Jurkat, Clone E6-1 (cell line): Measurements from ENCODE around the gene PSMB7.

Experiments used
- DNase-seq: peaks from one replicate; pipeline ENCODE4 v3.0.0-alpha.2; 2011; ENCODE audit warnings: low read depth, low spot score
- H3K4me3 ChIP-seq: 2 replicates; pipeline ENCODE4 v1.5.1; 2011; ENCODE audit warnings: mild to moderate bottlenecking, low read length, control low read depth, moderate library complexity

Gene PSMB7

DNA sequence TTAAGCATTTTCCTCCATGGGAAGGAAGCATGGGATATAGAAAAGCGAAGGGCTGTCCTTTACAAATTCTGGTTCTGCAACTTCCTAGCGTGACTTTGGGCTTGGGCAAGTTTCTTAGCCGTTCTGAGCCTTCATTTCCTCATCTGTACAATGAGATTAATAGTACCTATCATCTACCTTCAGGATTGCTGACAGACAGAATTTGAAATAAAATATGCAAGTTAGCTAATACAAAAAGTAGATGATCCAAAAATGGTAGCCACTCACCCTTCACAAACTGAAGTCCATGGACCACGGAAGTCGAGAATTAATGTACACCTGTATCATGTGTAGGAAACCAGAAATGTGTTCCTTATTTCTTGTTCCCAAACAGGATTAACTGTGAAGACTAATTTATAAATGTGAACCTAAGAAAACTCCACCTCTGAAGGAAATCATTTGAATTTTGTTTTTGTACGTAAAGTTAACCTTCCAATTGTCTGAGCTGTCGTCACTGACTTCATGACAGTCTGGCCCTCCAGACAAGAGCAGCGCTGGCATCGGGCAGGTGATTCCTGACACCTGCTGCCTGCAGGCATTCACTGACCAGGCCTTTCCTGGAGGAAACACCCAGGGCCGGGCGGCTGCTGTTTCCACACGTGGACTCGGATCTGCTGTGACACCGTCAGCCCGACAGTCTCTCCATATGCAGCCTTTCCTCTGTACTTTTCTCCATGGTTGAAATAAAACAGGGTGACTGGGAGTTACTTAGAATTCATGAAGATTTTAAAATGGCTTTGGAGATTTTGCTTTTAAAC lies 63.4 kb downstream of the PSMB7 start:
- H3K4me3 ChIP-seq, result no peak overlapping the region
- no peak for DNase-seq

DNA sequence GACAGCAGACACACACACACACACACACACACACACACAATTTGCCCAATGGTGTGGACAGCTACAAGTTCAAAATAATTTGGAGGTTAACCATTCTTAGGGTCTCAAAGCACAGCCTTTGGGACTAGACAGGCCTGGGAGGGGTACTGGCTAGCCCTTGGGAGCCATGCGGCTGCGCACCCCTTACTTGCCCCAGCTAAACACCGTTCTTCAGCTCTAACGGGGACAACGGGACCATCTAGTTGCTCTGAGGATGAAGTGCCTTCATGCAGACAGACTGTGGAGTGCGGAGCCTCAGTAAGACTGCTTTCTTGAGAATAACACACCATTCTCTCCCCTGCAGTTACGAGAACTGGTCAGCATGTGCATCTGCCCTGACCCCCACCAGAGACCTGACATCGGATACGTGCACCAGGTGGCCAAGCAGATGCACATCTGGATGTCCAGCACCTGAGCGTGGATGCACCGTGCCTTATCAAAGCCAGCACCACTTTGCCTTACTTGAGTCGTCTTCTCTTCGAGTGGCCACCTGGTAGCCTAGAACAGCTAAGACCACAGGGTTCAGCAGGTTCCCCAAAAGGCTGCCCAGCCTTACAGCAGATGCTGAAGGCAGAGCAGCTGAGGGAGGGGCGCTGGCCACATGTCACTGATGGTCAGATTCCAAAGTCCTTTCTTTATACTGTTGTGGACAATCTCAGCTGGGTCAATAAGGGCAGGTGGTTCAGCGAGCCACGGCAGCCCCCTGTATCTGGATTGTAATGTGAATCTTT lies 64.6 kb downstream of the PSMB7 start:
- DNase-seq, result no peak

DNA sequence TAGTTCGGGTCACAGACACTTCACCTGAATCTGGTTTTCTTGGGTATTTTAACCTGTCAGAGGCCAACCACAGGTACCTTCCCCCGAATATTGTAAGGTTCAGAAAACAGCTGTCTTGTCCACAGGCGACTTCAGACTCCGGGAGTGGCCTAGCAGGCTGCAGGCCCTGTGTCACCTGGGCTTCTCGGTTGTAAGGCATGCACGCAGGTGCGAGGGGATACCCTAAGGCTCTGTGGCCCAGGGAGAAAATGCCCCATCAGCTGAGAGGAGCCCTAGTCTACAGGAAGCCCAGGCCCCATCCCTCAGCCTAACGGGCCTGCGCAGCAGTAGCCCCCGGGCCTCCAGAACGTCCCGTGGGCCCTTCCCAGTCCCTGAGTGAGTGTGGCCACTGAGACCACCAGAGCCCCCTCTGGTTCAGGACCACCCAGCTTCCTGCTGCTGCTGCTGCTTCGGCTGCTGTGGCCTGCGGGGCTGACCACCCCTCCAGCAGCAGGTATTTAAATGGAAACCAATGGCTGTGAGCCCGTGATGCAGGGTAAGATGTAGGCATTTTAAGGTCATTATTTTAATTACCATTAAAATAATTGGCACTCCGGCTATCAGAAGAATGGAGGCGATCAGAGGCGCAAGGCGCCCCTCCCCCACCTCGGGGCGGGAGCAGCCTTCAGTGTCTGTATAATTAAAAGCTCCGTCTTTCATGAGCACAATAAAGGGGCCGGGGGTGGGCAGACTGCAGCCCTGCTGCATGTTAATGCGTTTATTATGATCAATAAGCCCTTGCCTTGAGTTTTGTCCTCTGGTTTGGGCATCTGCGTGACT lies 65.4 kb downstream of the PSMB7 start:
- DNase-seq, result no peak
- no peak overlapping the region for H3K4me3 ChIP-seq

More for the DNA sequence above, 64.6 kb downstream of the PSMB7 start:
- no peak overlapping the region for H3K4me3 ChIP-seq

DNA sequence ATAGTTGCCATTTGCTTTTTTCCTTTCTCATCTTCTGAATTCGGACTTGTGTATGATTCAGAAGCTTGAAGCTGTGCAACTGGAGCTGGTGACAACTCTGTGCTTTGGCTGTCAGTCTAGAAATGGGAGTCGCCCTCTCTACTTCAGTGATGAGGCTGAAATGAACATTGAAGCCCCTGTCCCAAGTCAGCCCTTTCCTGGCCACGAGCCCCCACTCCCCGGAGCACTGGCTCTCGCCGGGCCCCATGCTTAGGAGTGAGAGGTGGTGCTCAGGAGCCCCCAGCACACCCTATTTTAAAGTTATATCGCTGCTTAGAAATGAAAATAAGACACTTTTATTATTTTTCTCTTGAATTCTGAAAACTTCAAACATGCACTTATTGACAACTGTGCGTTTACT lies 66.0 kb downstream of the PSMB7 start:
- no peak overlapping the region for H3K4me3 ChIP-seq
- DNase-seq, result no peak

DNA sequence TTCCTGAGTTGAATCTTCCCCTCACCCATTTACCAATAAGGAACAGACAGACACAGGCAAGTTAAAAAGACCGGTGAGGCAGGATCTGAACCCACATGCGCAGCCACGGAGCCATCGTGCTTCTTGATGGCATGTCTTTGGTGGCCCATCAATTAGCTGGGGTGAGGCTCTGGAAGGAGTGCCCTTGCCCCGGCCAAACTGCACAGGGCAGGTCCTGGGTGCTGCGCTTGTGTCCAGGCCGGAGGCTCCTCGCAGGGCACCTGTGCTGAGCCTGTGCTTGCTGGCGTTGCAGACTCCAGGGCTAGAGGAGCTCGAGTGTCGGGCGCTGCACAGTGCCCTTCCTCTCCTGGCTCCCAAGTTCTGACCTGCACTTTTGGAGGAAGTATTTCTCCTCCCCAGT lies 66.4 kb downstream of the PSMB7 start:
- H3K4me3 ChIP-seq, result no peak overlapping the region
- DNase-seq, result no peak

DNA sequence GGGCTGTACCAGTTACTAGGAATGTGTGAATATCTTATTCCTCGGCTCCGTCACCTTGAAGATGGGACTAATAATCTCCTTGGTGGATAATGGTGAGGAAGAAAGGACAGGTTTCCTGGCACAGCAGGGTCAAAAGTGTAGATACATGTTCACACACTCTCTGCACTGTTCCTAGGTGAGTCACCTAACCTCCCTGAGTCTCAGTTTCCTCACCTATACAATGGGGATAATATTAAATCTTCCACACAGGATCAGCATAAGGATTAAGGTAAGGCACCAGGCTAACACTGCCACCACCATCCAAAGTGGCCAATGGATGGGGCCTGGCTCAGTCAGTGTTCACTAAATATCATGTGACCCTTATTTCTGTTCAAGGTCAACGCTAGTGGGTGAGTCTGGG lies 66.9 kb downstream of the PSMB7 start:
- no peak for DNase-seq
- H3K4me3 ChIP-seq, result no peak overlapping the region

DNA sequence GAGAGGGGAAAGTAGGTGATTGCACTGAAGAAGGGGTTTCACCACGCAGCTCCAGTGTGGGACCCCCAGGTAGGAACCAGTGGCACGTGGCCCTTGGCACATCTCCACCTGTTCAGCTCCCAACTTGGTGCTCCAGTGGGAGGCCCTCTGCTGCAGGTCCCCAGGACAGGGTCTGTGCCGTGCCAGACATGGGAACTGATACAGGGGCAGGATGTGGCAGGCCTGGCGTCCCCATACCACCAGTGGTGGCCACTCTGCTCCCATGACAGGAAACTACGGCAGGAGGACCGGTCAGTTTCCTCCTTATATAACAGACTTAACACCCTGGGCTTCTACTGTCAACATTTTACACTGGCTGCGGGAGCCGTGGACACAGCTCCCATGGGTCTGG lies 67.3 kb downstream of the PSMB7 start:
- DNase-seq, result no peak
- H3K4me3 ChIP-seq, result no peak overlapping the region

DNA sequence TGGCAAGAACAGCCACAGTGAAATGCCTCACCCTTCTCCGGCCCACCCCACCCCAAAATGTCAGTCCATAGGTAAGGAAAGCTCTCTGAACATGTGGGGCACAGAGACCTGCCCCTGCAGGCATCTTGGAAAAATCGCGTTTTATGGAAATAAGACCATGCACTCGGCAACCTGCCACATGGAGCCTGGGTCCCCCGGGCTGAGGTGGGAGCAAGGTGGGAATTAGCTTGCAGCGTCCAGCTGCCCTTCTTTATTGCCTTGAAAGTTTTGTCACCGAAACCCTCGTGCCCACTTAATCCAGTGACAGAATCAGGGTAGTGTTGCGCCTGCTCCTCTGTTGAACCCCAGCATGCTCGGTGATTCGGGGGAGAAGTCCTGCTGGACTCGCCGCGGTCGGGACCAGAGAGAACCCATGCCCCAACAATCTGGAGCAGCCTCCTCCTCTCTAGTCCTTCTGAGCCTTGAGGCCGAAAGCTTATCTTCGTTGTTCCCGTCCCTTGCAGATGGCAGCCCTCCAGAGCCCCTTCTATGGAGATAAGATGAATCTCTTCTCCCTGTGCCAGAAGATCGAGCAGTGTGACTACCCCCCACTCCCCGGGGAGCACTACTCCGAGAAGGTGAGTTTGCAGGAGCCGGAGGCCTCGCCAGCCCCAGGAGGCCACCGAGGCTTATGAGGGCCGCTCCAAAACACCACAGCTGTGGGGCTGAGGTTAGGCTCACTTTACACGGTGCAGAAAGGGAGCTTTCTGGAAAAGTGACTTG lies 67.9 kb downstream of the PSMB7 start:
- no peak overlapping the region for H3K4me3 ChIP-seq
- DNase-seq, result no peak

DNA sequence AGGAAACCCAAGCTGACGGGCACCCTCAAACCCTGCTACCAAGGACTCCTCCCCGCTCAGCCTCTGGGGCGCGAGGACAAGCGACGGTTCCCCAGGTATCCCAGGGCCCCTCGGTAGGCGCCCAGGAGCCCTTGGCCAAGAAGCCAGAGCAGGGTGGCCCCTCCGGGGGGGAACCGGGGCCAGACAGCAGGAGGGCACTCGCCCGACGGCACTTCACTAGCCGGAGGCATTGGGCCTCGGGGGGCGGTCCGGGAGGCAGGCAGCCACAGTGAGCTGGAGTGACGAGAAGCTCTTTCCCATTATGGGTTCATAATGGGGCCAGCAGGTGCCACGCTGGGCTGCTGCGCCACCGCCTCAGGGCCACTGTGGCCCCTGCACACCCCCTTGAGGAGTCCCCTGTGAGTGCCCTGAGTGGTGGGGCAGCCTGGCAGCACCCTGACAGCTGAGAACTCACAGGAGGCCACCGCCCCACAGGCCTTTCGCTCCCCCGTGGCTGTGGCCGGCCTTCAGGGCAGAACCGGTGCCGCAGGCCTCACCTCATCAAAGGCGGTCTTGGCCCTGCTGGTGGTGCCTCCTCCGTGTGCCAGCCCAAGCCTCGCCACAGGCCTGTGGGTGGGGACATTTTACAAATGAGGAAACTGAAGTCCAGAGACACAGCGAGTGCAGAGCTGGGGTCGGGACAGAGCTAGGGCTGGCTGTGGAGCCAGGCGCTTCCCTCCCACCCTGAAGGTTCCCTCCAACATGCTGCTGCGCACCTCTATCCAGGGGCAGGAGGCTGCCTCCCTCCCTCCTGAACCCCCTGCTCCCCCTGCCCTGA lies 68.7 kb downstream of the PSMB7 start:
- DNase-seq, result no peak
- H3K4me3 ChIP-seq, result no peak overlapping the region

DNA sequence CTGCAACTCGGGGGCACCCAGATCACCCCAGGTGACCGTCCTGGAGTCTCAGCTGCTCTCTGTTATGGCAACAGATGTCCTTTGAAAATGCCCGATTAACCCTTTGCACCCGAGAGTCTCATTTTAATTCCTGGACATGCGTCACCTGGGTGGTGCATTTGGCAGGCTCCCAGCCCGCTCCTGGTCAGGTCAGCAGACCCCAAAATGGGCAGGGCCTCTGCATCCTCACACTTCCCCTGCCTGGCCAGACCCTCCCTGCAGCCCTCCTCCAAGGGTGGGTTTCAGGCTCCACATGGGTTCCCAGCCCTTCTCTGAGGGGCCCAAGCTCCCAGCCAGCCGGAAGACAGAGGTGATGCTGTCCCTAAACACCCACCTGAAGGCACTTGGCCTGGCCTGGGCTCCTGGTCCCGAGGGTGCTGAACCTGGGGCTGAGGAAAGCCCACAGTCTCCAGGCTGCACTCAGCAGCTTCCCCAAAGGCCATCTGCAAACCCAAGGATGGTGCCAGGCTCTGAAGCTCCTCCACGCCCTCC lies 69.4 kb downstream of the PSMB7 start:
- DNase-seq, result no peak
- no peak overlapping the region for H3K4me3 ChIP-seq

DNA sequence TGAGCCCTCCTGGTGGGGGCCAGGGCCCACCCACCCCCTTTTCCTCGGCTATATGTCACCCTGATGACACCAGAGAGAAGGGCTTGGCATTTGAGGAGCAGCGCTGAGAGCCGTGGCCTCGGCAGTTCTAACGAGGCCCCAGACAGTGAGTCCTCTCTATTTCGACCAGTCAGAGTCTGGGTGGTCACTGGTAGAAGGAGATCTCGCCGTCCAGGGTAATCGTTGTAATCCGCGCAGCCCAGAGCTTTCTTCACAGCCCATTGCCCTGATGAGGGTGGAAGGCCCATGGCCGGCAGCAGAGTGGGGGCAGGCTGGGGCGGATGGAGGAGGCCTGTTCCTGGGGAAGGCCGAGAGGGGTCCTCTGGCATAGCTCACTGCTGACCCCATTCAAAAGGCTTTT lies 70.2 kb downstream of the PSMB7 start:
- no peak overlapping the region for H3K4me3 ChIP-seq
- DNase-seq, result no peak

DNA sequence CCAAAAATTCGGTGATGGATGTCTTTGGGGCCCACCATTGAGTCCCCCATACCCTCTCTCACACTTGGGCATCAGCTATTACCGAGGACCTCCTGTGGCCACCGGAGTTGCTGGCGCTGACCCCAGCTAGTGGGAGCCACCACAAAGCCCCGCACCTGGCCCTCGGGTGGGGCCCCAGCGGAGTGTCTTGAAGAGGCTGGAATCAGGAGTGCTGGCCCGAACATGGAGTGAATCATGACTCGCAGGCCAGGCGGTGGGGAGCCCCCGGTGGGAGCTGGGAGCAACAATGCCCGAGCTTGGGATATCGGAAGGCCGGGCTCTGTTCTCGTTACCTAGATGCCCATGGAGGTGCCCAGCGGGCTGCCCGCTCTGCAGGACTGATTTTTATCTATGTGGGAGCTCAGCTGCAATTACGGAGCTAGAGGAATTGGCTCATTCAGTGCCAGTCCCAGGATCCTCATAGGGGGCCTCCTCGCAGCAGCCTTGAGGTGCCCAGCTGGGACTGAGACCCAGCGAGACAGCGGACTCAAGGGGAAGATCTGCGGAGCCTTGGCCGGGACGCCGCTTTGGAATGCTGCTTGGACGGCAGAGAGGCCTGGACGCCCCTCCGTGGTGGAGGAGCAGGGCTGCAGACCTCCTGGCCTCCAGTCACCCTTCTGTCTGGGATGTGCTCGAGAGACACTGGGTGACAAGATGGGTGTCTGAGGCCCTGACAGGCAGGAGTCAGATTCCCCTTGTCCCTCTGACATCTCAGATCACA lies 70.8 kb downstream of the PSMB7 start:
- no peak for DNase-seq
- no peak overlapping the region for H3K4me3 ChIP-seq

DNA sequence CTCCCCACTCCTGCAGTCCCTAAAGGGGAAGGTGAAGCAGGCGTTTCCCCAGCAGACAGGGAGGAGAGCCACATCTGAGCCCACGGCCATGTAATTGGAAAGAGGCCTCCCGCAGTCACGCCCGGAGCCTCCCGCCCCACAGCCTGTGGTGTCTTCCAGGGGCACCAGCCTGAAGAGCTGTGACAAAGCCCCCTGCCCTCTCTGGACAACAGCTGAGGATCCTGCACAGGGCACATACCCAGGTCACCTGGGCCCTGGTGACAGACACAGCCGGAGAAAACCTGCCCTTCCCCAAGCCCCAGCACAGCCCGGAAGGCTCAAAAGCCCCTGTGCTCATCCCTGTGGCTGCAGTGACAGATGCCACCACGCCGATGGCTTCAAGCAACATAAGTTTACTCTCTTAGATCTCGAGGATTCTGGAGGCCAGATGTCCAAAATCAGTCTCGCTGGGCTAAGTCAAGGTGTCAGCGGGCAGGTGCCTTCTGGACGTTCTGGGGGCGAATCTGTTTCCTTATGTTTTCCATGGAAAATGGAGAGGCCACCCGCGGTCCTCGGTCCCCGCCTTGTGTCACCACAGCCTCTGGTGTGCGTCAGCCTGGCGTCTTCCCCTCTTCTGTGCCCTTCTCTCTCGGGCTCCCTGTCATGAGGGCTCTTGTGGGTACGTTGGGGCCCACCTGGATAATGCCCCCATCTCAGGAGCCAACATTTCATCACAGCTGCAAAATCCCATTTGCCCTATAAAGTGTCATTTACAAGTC lies 71.5 kb downstream of the PSMB7 start:
- H3K4me3 ChIP-seq, result no peak overlapping the region
- no peak for DNase-seq

DNA sequence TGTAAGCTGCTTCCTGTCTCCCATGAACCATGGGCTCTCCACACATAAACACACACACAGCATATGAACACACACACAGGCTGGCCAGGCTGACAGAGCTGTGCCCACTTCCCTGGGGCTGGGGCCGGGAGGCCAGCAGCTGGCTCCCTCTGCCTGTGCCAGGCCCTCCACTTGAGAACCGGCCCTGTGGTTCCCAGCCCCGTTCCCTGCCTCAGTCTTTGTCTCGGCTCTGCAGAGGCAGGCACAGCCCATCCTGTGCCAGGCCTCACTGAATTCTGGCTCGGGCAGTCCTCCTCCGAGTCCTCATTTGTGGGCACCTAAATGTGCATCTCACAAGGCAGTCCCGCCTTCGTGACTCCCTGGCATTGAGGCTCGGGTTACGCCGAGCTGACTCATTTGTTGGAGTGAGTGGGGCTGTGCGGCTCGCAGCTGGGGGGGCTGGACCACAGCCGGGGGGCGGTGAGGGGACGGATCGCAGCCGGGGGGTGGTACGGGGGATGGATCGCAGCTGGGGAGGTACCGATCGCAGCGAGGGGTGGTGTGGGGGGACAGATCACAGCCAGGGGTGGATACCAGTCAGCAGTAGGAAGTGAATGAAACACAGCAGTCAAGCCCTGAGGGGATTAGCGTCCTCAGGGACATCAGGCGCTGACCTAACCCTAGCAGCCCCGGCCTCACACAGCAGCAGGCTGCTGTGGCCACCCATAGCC lies 72.3 kb downstream of the PSMB7 start:
- no peak overlapping the region for H3K4me3 ChIP-seq
- no peak for DNase-seq

DNA sequence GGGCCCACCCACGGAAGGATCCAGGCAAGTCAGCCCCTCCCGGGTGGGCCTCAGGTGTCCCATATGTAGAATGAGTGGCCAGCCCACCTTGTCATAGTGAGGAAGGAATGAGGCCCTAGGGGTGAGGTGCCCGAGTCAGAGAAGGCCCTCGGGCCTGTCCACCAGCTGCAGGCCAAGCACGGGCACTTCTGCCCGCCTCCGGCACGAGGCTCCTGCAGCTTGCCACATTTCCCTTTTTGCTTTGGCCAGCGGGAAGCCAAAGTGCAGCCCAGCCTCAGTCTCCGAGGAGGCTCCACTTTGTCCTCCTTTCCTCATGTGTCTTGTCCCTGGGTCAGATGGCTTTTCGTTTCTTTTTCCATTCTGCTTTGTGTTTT lies 72.9 kb downstream of the PSMB7 start:
- H3K4me3 ChIP-seq, result no peak overlapping the region
- no peak for DNase-seq

DNA sequence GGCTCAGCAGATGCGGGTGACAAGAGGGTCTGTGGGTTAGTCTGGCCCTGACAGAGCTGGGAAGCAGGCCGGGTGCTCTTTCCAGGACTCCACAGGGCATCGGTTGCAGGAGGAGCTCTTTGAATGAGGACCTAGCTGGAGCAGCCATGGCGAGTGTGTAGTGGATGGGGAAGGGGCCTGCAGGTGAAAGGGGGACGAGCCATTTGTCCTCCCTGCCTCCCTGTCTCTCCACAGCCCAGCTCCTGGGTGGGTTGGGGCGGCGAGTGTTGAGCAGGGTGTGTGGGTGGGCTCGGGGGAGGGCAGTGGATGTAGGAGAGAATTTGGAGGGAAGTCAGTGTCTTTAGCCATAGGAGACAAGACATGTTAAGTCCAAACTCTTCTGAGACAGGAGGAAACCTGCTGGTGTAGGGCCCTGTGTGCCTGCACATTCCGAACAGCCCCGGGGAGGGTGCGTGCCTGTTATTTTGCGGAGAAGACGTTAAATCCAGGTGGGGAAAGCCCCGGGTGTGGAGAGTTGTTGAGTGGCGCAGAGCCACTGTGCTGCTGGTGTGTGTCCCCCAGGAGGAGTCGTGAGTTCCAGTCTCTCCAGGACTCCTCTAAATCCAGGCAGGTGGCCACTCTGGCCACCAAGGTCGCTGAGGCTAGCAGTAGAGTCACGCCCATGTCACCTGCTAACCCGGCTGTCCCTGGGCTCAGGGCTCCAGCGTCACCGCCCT lies 73.6 kb downstream of the PSMB7 start:
- DNase-seq, result no peak
- no peak overlapping the region for H3K4me3 ChIP-seq
